ENCODE data around the gene LGR5.

GRCh38 chr12:71558445-71558844 lies 118.8 kb downstream of the LGR5 start:
- TF ChIP-seq POLR2AphosphoS5 (IDR thresholded peaks at IDR 0.05; ENCODE audit: low read depth, low read length): no peak
- TF ChIP-seq POLR2A (IDR thresholded peaks at IDR 0.05; ENCODE audit: low read depth, low read length): no peak
- no peak for TF ChIP-seq TAF1 (IDR thresholded peaks at IDR 0.05; ENCODE audit: borderline replicate concordance, low read depth, low read length)
